Osteocyte (in vitro differentiated cells): ENCODE measurements around the gene SND1. TPM values are rescaled to one million over a fixed set of nuclear protein-coding genes. Genes with fewer than 3 reads are reported as not detected.
"Not testable (repeated sequence)": the region's sequence is repeated elsewhere in the genome, so short reads cannot be mapped to it uniquely, and the experiment has no call there.

Experiments used
- DNase-seq: peaks from one replicate; pipeline ENCODE4 v3.0.0; 2021; ENCODE audit warnings: mixed read lengths; ENCODE audit not compliant: unreplicated experiment; ENCODE audit errors: extremely low spot score
- H3K27ac Mint-ChIP-seq: one replicate; pipeline ENCODE4 v1.8.0; 2021; ENCODE audit warnings: mild to moderate bottlenecking, mixed read lengths; ENCODE audit not compliant: unreplicated experiment
- H3K27me3 Mint-ChIP-seq: one replicate; pipeline ENCODE4 v1.8.0; 2021; ENCODE audit warnings: mixed read lengths; ENCODE audit not compliant: unreplicated experiment
- H3K36me3 Mint-ChIP-seq: one replicate; pipeline ENCODE4 v1.8.0; 2021; ENCODE audit warnings: mixed read lengths; ENCODE audit not compliant: unreplicated experiment
- H3K4me1 Mint-ChIP-seq: one replicate; pipeline ENCODE4 v1.8.0; 2021; ENCODE audit warnings: mixed read lengths; ENCODE audit not compliant: unreplicated experiment
- H3K4me3 Mint-ChIP-seq: one replicate; pipeline ENCODE4 v1.8.0; 2021; ENCODE audit warnings: mild to moderate bottlenecking, moderate library complexity, mixed read lengths; ENCODE audit not compliant: unreplicated experiment
- H3K9me3 Mint-ChIP-seq: one replicate; pipeline ENCODE4 v1.8.0; 2021; ENCODE audit warnings: mixed read lengths; ENCODE audit not compliant: unreplicated experiment
- CTCF ChIP-seq: fragments of 200-600 bp; sonication (generic); IDR thresholded peaks from 2 replicates; pipeline ENCODE4 v1.5.0; 2021; ENCODE audit warnings: antibody characterized with exemption, mild to moderate bottlenecking, moderate library complexity
- total RNA-seq: library from RNA; stranded (reverse); gene quantifications from 2 replicates; pipeline ENCODE4 v1.2.1, GENCODE V29; 2021

SND1 gene
- total RNA-seq, 1 donor from 2014 or later, result 229 TPM

- peaks cover 14% of the 10 kb centered on the region for H3K36me3 Mint-ChIP-seq
- TF ChIP-seq CTCF, result no peak
- no peaks in the 10 kb centered on the region for H3K27me3 Mint-ChIP-seq
- no peaks in the 10 kb centered on the region for H3K4me1 Mint-ChIP-seq
- H3K9me3 Mint-ChIP-seq, result no peaks in the 10 kb centered on the region
- H3K27ac Mint-ChIP-seq, result no peak overlapping the region
- H3K4me3 Mint-ChIP-seq, result no peak overlapping the region
- no peak for DNase-seq
These were observed 305.9 kb downstream of the SND1 start for GRCh38 chr7:127957886-127958285.

- Mint-ChIP-seq H3K27me3 (no peaks in the 10 kb centered on the region), H3K4me1 (no peaks in the 10 kb centered on the region), H3K27ac (no peak overlapping the region), H3K9me3 (no peaks in the 10 kb centered on the region), H3K4me3 (no peak overlapping the region), H3K36me3 (peaks cover 15% of the 10 kb centered on the region)
- no peak for TF ChIP-seq CTCF
- no peak for DNase-seq
These were observed 307.8 kb downstream of the SND1 start for GRCh38 chr7:127959770-127960169.

- no peaks in the 10 kb centered on the region for H3K9me3 Mint-ChIP-seq
- peaks cover 15% of the 10 kb centered on the region for H3K36me3 Mint-ChIP-seq
- H3K4me3 Mint-ChIP-seq, result no peak overlapping the region
- DNase-seq, result no peak
- no peak for TF ChIP-seq CTCF
- H3K4me1 Mint-ChIP-seq, result no peaks in the 10 kb centered on the region
- no peak overlapping the region for H3K27ac Mint-ChIP-seq
- no peaks in the 10 kb centered on the region for H3K27me3 Mint-ChIP-seq
These were observed 309.9 kb downstream of the SND1 start for GRCh38 chr7:127961786-127962453.

- Mint-ChIP-seq H3K4me1 (no peaks in the 10 kb centered on the region), H3K27me3 (no peaks in the 10 kb centered on the region), H3K27ac (no peak overlapping the region), H3K36me3 (peaks cover 15% of the 10 kb centered on the region), H3K4me3 (no peak overlapping the region), H3K9me3 (no peaks in the 10 kb centered on the region)
- TF ChIP-seq CTCF, result no peak
- DNase-seq, result no peak
These were observed 310.8 kb downstream of the SND1 start for GRCh38 chr7:127962589-127963361.

- H3K36me3 Mint-ChIP-seq, result peaks cover 18% of the 10 kb centered on the region
- H3K27ac Mint-ChIP-seq, H3K9me3 Mint-ChIP-seq, DNase-seq, H3K4me3 Mint-ChIP-seq, H3K27me3 Mint-ChIP-seq, H3K4me1 Mint-ChIP-seq: not testable (repeated sequence)
These were observed 311.9 kb downstream of the SND1 start for GRCh38 chr7:127963850-127964249.
